ENCODE results near the gene KIAA1671.

KIAA1671 gene

GRCh38 chr22:25067851-25068421 is 115.4 kb downstream of the KIAA1671 start:
- DNase-seq (ENCODE audit: low read depth in 2 of 2) = no peak

- no peak for DNase-seq (ENCODE audit: low read depth in 2 of 2)
These were observed 116.2 kb downstream of the KIAA1671 start for GRCh38 chr22:25068707-25069106.

GRCh38 chr22:25069426-25069757 is 116.9 kb downstream of the KIAA1671 start:
- no peak for DNase-seq (ENCODE audit: low read depth in 2 of 2)

- no peak for DNase-seq (ENCODE audit: low read depth in 2 of 2)
These were observed 117.4 kb downstream of the KIAA1671 start for GRCh38 chr22:25069758-25070481.

- no peak for DNase-seq (ENCODE audit: low read depth in 2 of 2)
These were observed 118.4 kb downstream of the KIAA1671 start for GRCh38 chr22:25070956-25071355.

- no peak for DNase-seq (ENCODE audit: low read depth in 2 of 2)
These were observed 119.2 kb downstream of the KIAA1671 start for GRCh38 chr22:25071720-25072119.

- no peak for DNase-seq (ENCODE audit: low read depth in 2 of 2)
These were observed 119.9 kb downstream of the KIAA1671 start for GRCh38 chr22:25072406-25072805.

GRCh38 chr22:25076336-25076735 is 123.8 kb downstream of the KIAA1671 start:
- DNase-seq (ENCODE audit: low read depth in 2 of 2) = no peak

- DNase-seq (ENCODE audit: low read depth in 2 of 2) = no peak
These were observed 124.5 kb downstream of the KIAA1671 start for GRCh38 chr22:25077056-25077455.

GRCh38 chr22:25077964-25078363 is 125.4 kb downstream of the KIAA1671 start:
- no peak for DNase-seq (ENCODE audit: low read depth in 2 of 2)

GRCh38 chr22:25078591-25078990 is 126.1 kb downstream of the KIAA1671 start:
- DNase-seq (ENCODE audit: low read depth in 2 of 2) = no peak

- DNase-seq (ENCODE audit: low read depth in 2 of 2) = no peak
These were observed 128.3 kb downstream of the KIAA1671 start for GRCh38 chr22:25080855-25081254.

- DNase-seq (ENCODE audit: low read depth in 2 of 2) = no peak
These were observed 128.9 kb downstream of the KIAA1671 start for GRCh38 chr22:25081409-25081824.

GRCh38 chr22:25082096-25082495 is 129.6 kb downstream of the KIAA1671 start:
- DNase-seq (ENCODE audit: low read depth in 2 of 2) = no peak

- no peak for DNase-seq (ENCODE audit: low read depth in 2 of 2)
These were observed 130.7 kb downstream of the KIAA1671 start for GRCh38 chr22:25083056-25083806.

GRCh38 chr22:25083807-25084200 is 131.3 kb downstream of the KIAA1671 start:
- DNase-seq (ENCODE audit: low read depth in 2 of 2) = no peak

- DNase-seq (ENCODE audit: low read depth in 2 of 2) = no peak
These were observed 132.0 kb downstream of the KIAA1671 start for GRCh38 chr22:25084405-25085107.

GRCh38 chr22:25085156-25085555 is 132.6 kb downstream of the KIAA1671 start:
- DNase-seq (ENCODE audit: low read depth in 2 of 2) = no peak

GRCh38 chr22:25085930-25086901 is 133.7 kb downstream of the KIAA1671 start:
- DNase-seq (ENCODE audit: low read depth in 2 of 2) = no peak

GRCh38 chr22:25086902-25087282 is 134.4 kb downstream of the KIAA1671 start:
- DNase-seq (ENCODE audit: low read depth in 2 of 2) = no peak

- DNase-seq (ENCODE audit: low read depth in 2 of 2) = no peak
These were observed 137.8 kb downstream of the KIAA1671 start for GRCh38 chr22:25090225-25090890.
